Neural progenitor cell (in vitro differentiated cells): ENCODE results near the gene QRFP.

Experiments
- CTCF ChIP-seq: fragments of 200-600 bp; sonication (generic); IDR thresholded peaks from 2 replicates; pipeline ENCODE4 v1.5.1; 2017; ENCODE audit warnings: antibody characterized with exemption, mild to moderate bottlenecking
- EZH2 ChIP-seq: fragments of 200-600 bp; sonication (generic); IDR thresholded peaks from 2 replicates; pipeline ENCODE4 v1.6.1; 2017; ENCODE audit warnings: antibody characterized with exemption, mild to moderate bottlenecking, moderate library complexity
- EZH2phosphoT487 ChIP-seq: fragments of 200-600 bp; sonication (generic); IDR thresholded peaks from 2 replicates; pipeline ENCODE4 v1.6.1; 2017; ENCODE audit warnings: antibody characterized with exemption

GRCh38 chr9:130872912-130873503 lies 23.6 kb downstream of the QRFP start:
- TF ChIP-seq CTCF, result no peak
- TF ChIP-seq EZH2phosphoT487, result no peak
- TF ChIP-seq EZH2, result no peak
